Posterior vena cava (tissue), 2 donors: ENCODE data around the gene GCDH. TPM values are rescaled to one million over a fixed set of nuclear protein-coding genes. Genes with fewer than 3 reads are reported as not detected.
"Not testable (repeated sequence)": the region's sequence is repeated elsewhere in the genome, so short reads cannot be mapped to it uniquely, and the experiment has no call there.

ENCODE experiments used
- DNase-seq: peaks from one replicate; pipeline ENCODE4 v3.0.0-alpha.2; 2020; ENCODE audit warnings: low spot score
- intact Hi-C, 2 donors: fragments of 100-400 bp; cut with DNase I; formaldehyde crosslinking; loops; one replicate each; pipeline versions ENCODE4 v1.14.1 to v1.14.2; 2022 to 2023
- total RNA-seq, 2 donors: library from RNA; stranded (reverse); fragmentation: NEBNext Ultra II Directional; extraction: Animal tissue kit (Norgen Biotek cat#: 25700); gene quantifications; one replicate each; pipeline ENCODE4 v1.2.1, GENCODE V29; 2021
- donor health status: DM: yes; HTN: yes; CAD: no.
- donor health status: DM: yes; HTN: yes; CAD: no.

GCDH gene
- total RNA-seq, 2 donors from 2014 or later, result 8.5 to 14.6 TPM

DNA sequence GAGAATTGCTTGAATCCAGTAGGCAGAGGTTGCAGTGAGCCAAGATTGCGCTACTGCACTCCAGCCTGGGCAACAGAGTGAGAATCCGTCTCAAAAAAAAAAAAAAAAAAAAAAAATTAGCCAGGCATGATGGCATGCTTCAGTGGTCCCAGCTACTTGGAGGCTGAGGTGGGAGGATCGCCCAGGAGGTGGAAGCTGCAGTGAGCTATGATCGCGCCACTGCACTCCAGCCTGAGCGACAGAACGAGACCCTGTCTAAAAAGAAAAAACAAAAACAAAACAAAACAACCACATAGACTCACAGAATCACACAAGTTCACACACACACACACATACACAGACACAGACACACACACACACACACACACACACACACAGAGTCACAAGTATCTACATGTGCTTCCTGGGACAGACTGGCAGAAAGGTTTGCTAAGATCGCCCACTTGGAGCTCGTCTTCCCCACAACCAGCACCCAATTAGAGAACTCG lies 617 bp upstream of the GCDH start:
- intact Hi-C loops, DNase-seq: not testable (repeated sequence)

DNA sequence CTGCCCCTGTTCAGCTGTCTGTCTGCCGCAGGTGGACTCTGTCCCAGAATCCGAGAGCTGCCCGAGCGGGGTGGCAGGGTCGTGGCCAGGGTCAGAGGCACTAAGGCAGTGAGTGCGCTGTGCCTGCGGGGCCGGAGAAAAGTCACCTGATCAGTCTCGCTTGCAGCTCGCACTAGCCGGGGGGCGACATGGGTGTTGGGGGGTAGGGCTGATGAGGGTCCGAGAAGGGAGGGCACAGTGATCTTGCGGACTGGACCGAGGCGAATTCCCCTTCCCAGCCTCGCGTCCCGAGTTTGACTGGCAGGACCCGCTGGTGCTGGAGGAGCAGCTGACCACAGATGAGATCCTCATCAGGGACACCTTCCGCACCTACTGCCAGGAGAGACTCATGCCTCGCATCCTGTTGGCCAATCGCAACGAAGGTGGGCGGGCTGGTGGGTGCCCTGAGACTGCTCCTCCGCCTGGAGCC lies 627 bp downstream of the GCDH start:
- no peak for DNase-seq
- intact Hi-C loops, result no loop called here

DNA sequence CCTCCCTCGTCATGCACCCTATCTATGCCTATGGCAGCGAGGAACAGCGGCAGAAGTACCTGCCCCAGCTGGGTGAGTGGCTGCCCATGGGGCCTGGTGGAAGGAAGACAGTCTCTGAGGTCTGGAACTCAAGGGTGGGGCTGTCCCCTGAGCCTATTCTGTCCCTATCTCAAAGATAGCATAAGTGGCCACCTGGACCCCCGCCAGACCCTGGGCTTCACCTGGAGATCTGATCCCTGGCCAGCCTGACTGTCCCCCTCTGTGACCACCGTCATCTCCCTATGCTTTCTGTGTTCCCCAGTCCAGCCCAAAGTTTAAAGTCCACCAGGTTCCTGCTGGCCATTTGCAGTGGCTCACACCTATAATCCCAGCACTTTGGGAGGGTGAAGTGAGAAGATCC lies 2.6 kb downstream of the GCDH start:
- no peak for DNase-seq
- intact Hi-C loops, result no loop called here

DNA sequence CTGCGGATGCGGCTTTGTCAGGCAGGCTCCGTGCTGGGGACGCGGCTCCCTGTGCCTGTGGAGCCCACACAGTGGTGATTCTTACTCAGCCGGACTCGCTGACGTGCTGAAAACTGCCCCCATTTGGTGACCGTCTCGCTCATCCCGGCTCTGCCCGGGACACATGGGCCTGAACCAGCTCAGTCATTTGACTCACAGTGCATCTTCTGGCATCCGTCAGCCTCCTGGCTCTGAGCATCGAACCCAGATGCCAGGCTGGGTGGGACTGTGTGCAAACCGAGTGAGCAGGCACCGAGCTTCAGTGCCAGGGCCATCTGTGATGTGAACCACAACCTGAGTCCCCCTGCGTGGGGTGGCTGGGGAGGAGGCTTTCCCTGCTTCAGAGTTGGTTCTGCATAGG lies 5.5 kb downstream of the GCDH start:
- DNase-seq, result no peak
- intact Hi-C loops, result no loop called here

DNA sequence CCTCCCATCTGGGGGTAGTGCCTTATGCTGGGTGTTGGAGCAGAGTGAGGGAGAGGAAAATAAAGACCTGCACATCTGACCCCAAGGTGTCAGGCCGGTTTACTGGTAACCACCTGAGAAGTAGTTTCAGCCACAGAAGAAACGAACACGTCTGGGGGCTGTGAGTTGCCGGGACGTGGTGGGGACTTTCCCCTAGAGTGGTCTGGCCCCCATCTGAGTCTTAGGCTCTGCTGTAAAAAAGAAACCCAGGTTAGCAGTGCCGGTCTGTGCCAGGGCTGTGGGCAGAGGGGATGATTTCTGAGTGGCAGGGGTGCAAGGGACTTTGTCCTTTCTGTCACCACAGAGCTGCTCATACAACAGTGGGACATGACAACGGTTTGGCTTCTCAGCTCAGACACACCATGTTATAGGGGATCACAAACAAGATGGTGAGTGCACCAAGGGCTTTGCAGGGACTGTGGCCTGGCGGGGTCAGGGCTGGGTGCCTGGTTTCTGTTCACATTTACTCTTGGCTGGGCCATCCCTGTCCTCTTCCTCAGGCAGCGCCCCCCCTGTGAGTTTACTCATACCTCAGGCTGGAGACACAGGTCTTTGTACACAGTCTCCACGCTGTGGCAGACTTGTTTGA lies 9.0 kb downstream of the GCDH start:
- intact Hi-C loops, result loop anchor here in 1 of 2 donors (5.0 kb wide), 1 partner anchor 518 kb away; no protein-coding TSS in a partner anchor
- no peak for DNase-seq

DNA sequence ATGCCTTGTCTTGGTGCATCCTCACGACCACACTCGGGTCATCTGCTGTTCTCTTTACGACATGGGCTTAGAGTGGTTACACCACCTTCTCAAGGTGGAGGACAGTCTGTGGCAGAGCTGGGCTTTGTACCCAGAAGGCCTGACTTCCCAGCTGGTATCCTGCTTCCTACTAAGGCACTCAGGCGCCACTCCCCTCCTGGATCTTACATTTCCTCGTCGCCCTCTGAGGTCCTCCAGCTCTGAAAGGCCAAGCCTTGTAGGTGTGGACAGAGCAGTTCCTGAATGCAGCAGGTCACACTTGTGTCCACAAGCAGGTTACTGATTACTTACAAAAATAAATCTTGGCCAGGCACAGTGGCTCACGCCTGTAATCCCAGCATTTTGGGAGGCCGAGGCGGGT lies 16.2 kb downstream of the GCDH start:
- intact Hi-C loops, result no loop called here
- DNase-seq, result no peak

DNA sequence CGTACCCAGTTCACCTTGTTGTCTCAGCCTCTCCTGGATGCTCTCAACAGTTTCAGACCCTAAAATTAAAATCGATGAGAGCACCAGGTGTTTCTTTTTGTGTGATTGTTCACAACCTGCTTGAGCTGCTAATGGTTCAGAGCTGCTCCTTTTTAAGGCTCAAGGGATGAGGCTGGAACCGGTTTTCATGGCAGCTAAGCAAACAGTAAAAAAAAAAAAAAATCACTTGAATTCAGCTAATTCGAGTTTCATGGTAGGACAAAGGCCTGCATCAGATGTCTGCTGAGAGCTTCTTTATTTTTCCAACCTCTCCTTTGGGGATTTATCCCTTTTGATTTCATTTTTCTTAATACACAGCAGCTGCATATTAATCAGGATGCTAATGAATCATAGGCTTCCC lies 21.6 kb downstream of the GCDH start:
- intact Hi-C loops, result no loop called here
- DNase-seq, result no peak

DNA sequence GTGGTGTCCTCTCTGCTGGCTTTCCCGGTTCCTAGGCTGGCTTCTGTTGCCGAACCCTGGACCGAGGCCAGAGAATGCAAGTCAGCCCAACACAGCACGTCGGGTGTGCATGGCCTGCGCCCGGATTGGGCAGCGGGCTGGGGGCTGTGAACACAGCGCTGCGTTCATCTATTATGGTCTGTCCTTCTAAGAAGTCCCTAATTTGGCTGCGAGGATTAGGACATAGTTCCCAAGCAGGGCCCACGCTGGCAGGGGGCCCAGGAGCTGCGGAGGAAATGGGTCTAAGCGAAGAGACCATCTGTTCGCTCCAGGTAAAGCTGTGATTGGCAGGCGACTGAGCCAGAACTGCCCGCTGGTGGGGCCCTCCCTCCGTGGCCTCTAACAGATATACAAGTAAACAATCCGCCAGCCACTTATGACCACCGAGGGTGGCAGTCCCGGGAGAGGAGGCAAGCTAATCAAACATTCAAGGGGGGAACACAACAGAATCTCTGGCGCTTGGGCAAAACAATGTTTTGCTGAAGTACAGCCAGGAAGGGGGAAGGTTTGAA lies 22.1 kb downstream of the GCDH start:
- intact Hi-C loops, result no loop called here
- peak; percentile 92 for DNase-seq

DNA sequence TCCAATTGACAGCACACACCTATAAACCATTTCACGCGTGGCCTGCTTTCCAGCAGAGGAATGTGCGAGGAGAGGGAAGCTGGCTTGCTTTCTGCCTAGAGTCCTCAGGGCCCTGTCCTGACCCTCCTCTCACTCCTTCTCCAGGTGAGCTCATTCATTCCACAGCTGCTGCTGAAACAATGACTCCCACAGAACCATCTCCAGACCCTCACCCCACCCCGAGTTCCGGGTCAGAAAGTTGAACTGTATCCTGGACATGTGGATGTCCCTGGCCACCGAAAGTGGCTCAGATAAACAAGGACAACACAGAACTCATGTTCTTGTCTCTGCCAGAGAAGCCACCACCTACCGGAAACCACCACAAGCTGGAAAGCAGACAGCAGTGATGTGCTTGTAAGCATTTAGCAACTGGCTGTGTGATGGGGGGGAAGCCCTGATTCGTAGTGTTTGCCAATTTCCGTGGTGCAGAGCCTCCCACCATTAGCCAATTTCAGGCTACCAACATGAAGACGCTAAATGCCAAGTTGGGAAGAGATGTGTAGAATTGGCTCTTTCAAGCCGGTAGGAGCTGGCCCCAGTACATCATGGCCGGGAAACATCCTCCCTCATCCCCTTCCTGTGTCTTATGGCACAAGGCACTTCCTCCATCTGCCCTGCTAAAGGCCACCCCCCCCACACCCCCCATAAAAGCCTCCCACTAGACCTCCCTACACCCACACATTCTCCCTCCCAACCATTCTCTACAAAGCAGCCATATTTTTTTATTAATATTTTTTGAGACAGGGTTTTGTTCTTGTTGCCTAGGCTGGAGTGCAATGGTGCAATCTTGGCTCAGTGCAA lies 23.1 kb downstream of the GCDH start:
- intact Hi-C loops, result no loop called here
- DNase-seq, result no peak

DNA sequence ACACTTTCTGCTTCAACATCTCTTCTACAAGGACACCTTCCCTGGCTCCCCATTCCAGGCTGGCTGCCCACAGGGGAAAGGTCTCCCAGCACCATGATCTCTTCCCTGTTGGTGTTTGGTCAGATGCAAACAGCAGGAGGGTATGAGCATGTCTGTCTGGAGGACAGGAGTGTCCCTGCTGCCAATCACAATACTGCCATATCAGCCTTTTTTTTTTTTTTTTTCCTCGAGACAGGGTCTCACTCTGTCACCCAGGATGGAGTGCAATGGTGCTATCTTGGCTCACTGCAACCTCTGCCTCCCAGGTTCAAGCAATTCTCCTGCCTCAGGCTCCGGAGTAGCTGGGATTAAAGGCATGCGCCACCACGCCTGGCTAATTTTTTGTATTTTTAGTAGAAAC lies 24.9 kb downstream of the GCDH start:
- intact Hi-C loops, result not testable (repeated sequence)

DNA sequence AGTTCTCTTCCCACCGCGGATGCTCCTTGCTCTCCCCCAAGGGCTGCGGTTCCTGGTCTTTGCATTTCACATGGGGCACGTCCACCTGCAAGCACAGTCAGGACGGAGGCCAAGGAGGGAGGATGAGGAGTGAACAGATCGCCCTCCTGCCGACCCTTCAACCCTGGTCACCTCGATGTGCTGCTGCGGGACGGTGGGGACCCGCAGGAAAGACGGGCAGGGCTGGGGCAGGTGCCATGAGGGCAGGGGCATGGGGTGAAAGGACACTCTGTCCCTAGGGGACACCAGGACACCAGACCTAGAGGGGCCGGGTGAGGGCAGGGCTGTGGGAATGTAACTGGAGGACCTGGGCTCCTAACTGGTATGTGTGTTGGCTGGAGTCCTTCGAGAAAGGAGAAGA lies 27.3 kb downstream of the GCDH start:
- DNase-seq, result no peak
- intact Hi-C loops, result no loop called here

More for the DNA sequence above, 24.9 kb downstream of the GCDH start:
- not testable (repeated sequence) for DNase-seq

DNA sequence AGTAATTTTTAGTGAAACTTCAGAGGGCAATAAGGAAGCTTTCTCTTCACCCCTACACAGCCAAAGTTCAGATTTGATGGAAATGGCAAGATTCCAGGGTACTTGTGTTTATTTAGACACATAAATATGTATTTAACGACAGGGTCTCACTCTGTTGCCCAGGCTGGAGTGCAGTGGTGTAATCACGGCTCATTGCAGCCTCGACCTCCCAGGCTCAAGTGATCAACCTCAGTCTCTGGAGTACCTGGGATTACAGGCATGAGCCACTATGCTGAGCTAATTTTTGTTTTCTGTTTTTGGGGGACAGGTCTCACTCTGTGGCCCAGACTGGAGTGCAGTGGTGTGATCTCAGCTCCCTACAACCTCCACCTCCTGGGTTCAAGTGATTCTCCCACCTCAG lies 30.1 kb downstream of the GCDH start:
- DNase-seq, result no peak
- intact Hi-C loops, result no loop called here

DNA sequence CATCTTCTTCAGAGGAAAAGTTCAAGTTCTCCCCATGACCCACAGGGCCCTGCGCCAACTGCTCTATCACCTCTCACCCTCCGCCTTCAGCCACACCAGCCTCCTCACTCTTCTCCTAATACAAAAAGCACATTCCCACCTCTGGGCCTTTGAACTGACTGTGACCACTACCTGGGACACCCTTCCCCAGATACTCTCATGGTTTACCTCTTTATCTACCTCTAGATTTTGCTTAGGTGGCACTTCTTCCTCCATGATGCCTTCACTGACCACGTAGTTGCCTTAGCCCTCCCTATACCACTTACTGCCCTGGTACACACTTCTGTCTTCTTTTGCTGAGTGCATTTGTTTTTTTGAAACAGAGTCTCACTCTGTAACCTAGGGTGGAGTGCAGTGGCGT lies 32.0 kb downstream of the GCDH start:
- intact Hi-C loops, result no loop called here
- no peak for DNase-seq

DNA sequence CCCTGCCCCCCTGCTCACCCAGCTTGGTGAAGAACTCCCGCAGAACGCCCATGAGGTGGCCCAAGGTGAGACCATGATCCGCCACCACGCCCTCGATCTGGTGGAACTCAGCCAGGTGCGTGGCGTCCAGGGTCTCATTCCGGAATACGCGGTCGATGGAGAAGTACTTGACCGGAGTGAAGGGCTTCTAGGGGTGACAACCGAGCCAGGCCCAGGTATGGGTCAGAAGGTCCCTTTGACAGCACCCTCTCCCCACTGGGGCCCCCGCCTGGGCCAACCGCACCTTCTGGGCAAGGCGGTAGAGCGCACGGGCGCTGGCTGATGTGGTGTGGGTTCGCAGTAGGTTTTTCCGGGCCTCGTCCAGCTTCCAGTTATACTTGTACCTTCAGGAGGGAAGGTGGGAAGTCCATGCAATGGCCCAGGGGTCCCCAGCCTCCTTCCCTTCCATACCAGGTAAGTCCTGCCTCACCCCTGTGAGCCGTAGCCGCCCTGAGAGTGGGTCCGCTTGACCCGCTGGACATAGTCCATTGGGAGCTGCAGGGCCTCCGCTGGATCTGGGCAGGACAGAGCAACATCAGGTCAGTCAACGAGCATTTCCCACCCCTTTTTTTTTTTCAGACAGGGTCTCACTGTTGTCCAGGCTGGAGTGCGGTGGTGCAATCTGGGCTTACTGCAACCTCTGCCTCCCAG lies 33.8 kb downstream of the GCDH start:
- no peak for DNase-seq
- intact Hi-C loops, result no loop called here

DNA sequence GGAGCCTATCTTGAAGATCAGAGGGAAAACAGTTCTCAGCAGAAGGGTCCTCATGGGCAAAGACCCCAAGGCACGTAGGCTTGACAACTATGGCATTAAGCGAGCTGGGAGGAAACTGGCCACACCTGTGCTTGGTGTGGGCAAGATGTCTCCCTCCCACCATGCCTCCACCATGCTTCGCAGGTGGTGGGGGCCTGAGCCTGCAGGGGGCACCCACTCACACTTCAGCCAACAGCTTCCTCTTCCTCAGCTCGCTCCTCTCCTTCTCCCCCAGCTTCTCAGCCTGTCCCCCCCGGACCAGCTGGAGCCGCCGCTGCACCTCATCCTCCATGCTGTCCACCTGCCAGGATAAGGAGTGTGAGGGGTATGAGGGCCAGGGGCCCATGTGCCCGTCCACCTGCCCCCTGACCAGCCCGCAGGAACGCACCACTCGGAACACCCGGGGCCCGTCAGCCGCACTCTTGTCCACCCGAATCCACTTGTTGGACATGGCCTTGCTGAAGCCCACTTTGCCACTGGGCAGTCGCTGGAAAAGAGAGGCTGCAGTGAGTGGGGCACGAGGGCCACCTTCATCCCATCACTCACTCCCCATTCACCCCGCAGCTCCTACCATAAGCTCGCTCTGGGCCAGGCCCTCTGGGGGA lies 39.2 kb downstream of the GCDH start:
- intact Hi-C loops, result no loop called here
- DNase-seq, result no peak

DNA sequence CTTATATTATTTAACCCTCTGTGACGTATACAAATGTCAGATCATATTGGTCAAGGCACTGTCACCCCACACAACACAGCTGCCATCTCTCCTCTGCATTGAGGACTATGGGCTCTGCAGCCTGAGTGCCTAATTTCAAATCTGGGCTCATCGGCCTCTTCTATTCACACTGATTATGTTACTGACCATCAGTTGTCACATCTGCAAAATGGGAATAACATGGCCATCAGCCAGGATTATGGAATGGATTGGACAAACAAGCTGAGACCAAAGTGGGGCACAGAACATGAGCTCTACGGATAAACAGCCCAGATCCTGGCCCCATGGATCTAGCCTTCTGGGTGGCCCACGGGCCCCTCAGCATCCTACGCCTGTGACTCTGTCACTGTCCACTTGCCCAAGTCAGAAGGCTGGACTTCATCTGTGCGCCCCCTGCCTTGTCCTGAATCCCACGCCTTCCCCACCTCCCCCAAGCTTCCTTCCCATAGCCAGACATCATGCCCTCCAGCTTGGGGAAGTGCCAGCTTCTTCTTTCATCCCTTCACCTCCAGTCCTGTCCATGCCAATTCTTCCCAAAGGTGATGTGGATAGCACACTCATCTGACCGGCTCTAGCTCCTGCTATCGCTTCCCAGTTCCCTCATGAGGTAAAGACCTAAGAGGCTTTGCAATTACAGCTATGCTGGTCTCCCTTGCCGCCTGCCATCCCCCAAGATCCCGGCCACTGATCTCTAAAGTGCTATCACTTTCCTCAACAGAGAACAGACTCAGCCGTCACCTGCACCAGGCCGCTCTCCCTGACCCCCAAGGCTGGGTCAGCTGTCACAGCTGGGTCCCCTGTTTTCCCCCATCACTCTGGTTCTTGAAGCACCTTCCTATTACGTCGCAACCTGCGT lies 41.7 kb downstream of the GCDH start:
- no peak for DNase-seq

DNA sequence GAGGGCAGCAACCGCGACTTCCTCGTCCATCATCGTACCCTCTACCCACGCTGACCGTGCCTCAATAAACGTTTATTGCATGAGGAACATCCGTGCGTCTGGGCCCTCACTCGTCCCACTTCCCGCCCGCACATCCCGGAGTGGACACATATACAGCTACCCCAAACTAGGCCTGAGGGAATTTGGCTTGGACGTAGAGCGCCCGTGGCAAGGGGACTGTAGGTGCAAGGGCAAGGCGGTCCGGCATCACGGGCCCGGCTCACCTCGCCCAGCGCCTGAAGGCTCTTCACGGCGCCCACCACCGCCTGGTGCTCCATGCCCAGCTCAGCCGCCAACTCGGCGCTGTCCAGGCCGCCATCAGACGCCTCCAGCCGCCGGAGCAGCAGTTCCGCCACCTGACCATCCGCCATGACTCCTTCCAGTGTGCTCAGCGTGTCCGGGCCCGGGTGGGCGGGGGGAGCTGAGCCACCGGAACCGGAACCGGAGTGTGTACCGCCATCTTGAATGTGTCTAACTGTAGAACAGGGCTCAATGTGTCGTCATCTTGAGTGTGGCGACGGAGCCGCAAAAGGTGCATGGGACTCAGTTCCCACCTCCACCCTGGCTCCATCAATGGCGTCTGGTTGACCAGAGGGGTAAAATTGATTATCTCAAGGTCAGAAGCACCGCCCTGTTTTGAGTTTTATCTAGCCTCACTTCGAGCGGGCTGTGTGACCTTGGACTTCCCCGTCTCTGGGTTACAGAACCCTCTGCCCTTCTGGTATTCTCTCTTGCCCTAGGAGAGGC lies 42.5 kb downstream of the GCDH start, which contains the start of gene FARSA:
Gene FARSA, minus strand, starts transcription at position 425 of the 786 bp plus-strand sequence. Its CDS starts 15 bp downstream, at position 410.
- intact Hi-C loops, result no loop called here

More for the DNA sequence above, 41.7 kb downstream of the GCDH start:
- intact Hi-C loops, result loop anchor here in 1 of 2 donors (1.0 kb wide), 1 partner anchor 43 kb away; no protein-coding TSS in a partner anchor

More for the DNA sequence above, 42.5 kb downstream of the GCDH start, which contains the start of gene FARSA:
- DNase-seq, result peak; percentile 97
